Measurements from ENCODE around the gene IPCEF1. TPM values are rescaled to one million over a fixed set of nuclear protein-coding genes. Genes with fewer than 3 reads are reported as not detected.

IPCEF1 gene
- total RNA-seq, 1 donor from 2014 or later, result not detected

DNA sequence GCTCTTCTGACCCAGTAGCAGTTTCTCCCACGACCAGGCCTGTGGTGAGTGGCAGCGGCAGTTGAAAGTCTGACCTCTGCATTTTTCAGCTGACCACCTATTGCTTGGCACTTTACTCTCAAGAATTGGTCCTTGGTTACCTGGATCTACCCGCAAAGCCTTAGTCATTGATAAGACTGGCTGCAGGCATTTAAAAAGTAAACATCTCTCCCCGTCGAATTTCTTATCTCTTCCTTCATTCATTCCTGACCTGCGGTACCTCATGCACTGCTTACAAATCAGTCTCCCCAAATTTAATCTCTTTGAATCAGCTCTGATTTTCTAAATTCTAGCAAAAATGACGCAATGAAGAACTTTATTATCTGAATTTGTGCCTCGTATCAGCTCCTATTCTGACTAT is 26.1 kb upstream of the IPCEF1 start:
- no peaks in the 10 kb centered on the region for H3K9me3 Mint-ChIP-seq (ENCODE audit: low read depth)
- H3K27ac Mint-ChIP-seq (ENCODE audit: unreplicated experiment), result no peak overlapping the region
- H3K27me3 Mint-ChIP-seq (ENCODE audit: low read depth), result no peaks in the 10 kb centered on the region
- no peak overlapping the region for H3K4me3 Mint-ChIP-seq (ENCODE audit: unreplicated experiment)
- H3K36me3 Mint-ChIP-seq (ENCODE audit: low read depth), result no peaks in the 10 kb centered on the region
- H3K4me1 Mint-ChIP-seq (ENCODE audit: low read depth), result peaks cover 12% of the 10 kb centered on the region
- no peak for TF ChIP-seq CTCF (IDR thresholded peaks at IDR 0.05)
- DNase-seq (ENCODE audit: low spot score), result no peak

DNA sequence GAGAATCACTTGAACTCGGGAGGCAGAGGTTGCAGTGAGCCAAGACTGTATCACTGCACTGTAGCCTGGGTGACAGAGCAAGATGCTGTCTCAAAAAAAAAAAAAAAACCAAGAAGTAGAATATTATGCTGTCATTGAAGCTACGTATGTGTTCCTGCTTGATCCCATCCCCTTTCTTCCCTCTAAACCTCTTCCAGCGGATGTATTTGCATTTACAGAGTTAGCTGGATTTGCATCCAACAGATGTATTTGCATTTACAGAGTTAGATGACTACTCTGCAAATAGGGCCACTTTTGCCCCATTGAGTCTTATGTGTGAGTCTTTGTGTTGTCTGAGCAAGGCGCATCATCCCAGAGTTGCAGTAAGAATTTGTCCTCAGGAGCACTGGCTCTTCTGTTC is 24.9 kb upstream of the IPCEF1 start:
- Mint-ChIP-seq H3K4me3 (ENCODE audit: unreplicated experiment) (no peak overlapping the region), H3K27me3 (ENCODE audit: low read depth) (no peaks in the 10 kb centered on the region), H3K36me3 (ENCODE audit: low read depth) (no peaks in the 10 kb centered on the region), H3K9me3 (ENCODE audit: low read depth) (no peaks in the 10 kb centered on the region), H3K27ac (ENCODE audit: unreplicated experiment) (no peak overlapping the region), H3K4me1 (ENCODE audit: low read depth) (peaks cover under 1% of the 10 kb centered on the region)
- no peak for TF ChIP-seq CTCF (IDR thresholded peaks at IDR 0.05)
- no peak for DNase-seq (ENCODE audit: low spot score)

- H3K27ac Mint-ChIP-seq (ENCODE audit: unreplicated experiment), result no peak overlapping the region
- H3K4me1 Mint-ChIP-seq (ENCODE audit: low read depth), result no peaks in the 10 kb centered on the region
- TF ChIP-seq CTCF (IDR thresholded peaks at IDR 0.05), result no peak
- no peaks in the 10 kb centered on the region for H3K36me3 Mint-ChIP-seq (ENCODE audit: low read depth)
- H3K27me3 Mint-ChIP-seq (ENCODE audit: low read depth), result no peaks in the 10 kb centered on the region
- H3K9me3 Mint-ChIP-seq (ENCODE audit: low read depth), result no peaks in the 10 kb centered on the region
- no peak overlapping the region for H3K4me3 Mint-ChIP-seq (ENCODE audit: unreplicated experiment)
- no peak for DNase-seq (ENCODE audit: low spot score)
Measured at GRCh38 chr6:154380741-154381140, 24.1 kb upstream of the IPCEF1 start.

DNA sequence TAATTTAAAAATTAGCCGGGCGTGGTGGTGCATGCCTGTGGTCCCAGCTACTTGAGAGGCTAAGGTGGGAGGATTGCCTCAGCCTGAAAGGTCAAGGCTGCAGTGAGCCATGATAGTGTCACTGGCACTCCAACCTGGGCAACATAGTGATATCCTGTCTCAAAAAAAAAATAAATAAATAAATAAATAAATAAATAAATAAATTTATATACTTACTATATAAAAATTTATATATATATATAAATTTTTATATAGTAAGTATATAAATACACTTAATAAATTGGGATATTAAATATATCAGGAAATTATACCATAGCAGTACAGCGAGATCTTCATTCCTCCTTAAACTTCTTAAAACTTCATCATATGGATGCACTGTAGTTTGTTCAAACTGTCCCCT is 23.0 kb upstream of the IPCEF1 start:
- Mint-ChIP-seq H3K9me3 (ENCODE audit: low read depth) (no peaks in the 10 kb centered on the region), H3K4me1 (ENCODE audit: low read depth) (no peaks in the 10 kb centered on the region), H3K4me3 (ENCODE audit: unreplicated experiment) (no peak overlapping the region), H3K36me3 (ENCODE audit: low read depth) (no peaks in the 10 kb centered on the region), H3K27ac (ENCODE audit: unreplicated experiment) (no peak overlapping the region), H3K27me3 (ENCODE audit: low read depth) (no peaks in the 10 kb centered on the region)
- DNase-seq (ENCODE audit: low spot score), result no peak
- no peak for TF ChIP-seq CTCF (IDR thresholded peaks at IDR 0.05)

DNA sequence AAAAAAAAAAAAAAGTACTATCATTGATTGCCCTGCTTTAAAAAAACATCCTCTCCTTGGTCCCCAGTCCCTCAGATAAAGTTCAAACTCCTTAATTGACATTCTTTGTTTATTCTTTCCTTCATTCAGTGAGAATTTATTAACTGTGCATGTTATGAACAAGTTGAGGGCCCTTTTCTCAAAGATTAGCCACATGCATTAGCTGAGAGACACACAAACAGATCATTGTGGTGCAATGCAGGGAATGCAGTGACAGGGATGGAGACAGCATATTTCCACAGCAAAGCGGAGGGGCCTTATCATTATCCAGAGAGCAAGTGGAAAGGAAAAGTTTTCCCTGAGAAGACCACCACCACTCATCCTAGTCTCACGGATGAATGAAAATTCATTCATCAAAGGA is 21.9 kb upstream of the IPCEF1 start:
- Mint-ChIP-seq H3K4me3 (ENCODE audit: unreplicated experiment) (no peak overlapping the region), H3K27me3 (ENCODE audit: low read depth) (no peaks in the 10 kb centered on the region), H3K9me3 (ENCODE audit: low read depth) (no peaks in the 10 kb centered on the region), H3K27ac (ENCODE audit: unreplicated experiment) (no peak overlapping the region), H3K4me1 (ENCODE audit: low read depth) (no peaks in the 10 kb centered on the region), H3K36me3 (ENCODE audit: low read depth) (no peaks in the 10 kb centered on the region)
- TF ChIP-seq CTCF (IDR thresholded peaks at IDR 0.05), result no peak
- no peak for DNase-seq (ENCODE audit: low spot score)
